Stimulated activated CD8-positive, alpha-beta memory T cell treated with anti-CD3 and anti-CD28 coated beads, Interleukin-4, amount 100 ng/mL, for 4 hours (primary cell): ENCODE data around the gene THBS2.

Source experiments
- DNase-seq, 2 donors: peaks; one replicate each; pipeline ENCODE4 v3.0.0-alpha.2; 2020; ENCODE audit warnings: low read depth in 2 of 2, low spot score in 1 of 2

THBS2 gene

GRCh38 chr6:169167581-169168301, 85.9 kb downstream of the THBS2 start:
- DNase-seq: no peak

- DNase-seq: no peak
Observed at GRCh38 chr6:169166896-169167580, 86.6 kb downstream of the THBS2 start.
